ENCODE results near the gene B3GLCT.
"Not testable (repeated sequence)": the region's sequence is repeated elsewhere in the genome, so short reads cannot be mapped to it uniquely, and the experiment has no call there.

The B3GLCT gene

GRCh38 chr13:31278869-31279268 lies 79.1 kb downstream of the B3GLCT start:
- ATAC-seq: no peak
- DNase-seq: no peak

GRCh38 chr13:31282741-31283455 lies 83.1 kb downstream of the B3GLCT start:
- no peak for ATAC-seq
- no peak for DNase-seq

GRCh38 chr13:31286930-31287329 lies 87.2 kb downstream of the B3GLCT start:
- DNase-seq: no peak
- no peak for ATAC-seq

GRCh38 chr13:31301119-31301518 lies 101.3 kb downstream of the B3GLCT start:
- ATAC-seq (no peak), DNase-seq (no peak)

- no peak for ATAC-seq
Observed at GRCh38 chr13:31310356-31310755, 110.6 kb downstream of the B3GLCT start.

GRCh38 chr13:31310786-31311185 lies 111.0 kb downstream of the B3GLCT start:
- no peak for DNase-seq
- ATAC-seq: no peak

More at GRCh38 chr13:31310356-31310755, 110.6 kb downstream of the B3GLCT start:
- no peak for DNase-seq

GRCh38 chr13:31311921-31312320 lies 112.1 kb downstream of the B3GLCT start:
- DNase-seq (no peak), ATAC-seq (no peak)

GRCh38 chr13:31314961-31315360 lies 115.2 kb downstream of the B3GLCT start:
- ATAC-seq (no peak), DNase-seq (no peak)

- DNase-seq (no peak), ATAC-seq (no peak)
Observed at GRCh38 chr13:31320946-31321345, 121.2 kb downstream of the B3GLCT start.

DNA sequence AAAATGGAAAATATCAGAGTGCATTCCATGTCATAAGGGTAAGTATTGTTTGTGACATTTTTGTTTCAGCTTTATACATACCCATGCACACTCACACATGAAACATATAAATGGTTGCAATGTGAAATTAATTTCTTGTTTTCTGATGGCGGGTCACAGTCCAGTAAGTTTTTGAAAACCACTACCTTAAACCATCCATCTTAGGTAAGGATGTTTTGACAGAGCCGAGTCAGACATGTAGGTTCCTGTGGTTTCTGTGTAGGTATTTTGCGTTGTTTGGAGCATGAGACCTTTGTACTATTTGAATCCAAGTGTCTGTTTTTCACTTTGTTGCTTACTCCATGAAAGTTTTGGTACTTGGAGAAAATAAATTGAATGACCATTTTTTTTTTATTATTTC lies 121.7 kb downstream of the B3GLCT start:
- DNase-seq (no peak), ATAC-seq (no peak)

- no peak for DNase-seq
- ATAC-seq: no peak
Observed at GRCh38 chr13:31322026-31322425, 122.3 kb downstream of the B3GLCT start.

- ATAC-seq (no peak), DNase-seq (no peak)
Observed at GRCh38 chr13:31322702-31323405, 123.1 kb downstream of the B3GLCT start.

GRCh38 chr13:31327182-31327860 lies 127.5 kb downstream of the B3GLCT start:
- no peak for ATAC-seq

GRCh38 chr13:31328549-31329235 lies 128.9 kb downstream of the B3GLCT start:
- DNase-seq: no peak
- no peak for ATAC-seq

More at GRCh38 chr13:31327182-31327860, 127.5 kb downstream of the B3GLCT start:
- no peak for DNase-seq

DNA sequence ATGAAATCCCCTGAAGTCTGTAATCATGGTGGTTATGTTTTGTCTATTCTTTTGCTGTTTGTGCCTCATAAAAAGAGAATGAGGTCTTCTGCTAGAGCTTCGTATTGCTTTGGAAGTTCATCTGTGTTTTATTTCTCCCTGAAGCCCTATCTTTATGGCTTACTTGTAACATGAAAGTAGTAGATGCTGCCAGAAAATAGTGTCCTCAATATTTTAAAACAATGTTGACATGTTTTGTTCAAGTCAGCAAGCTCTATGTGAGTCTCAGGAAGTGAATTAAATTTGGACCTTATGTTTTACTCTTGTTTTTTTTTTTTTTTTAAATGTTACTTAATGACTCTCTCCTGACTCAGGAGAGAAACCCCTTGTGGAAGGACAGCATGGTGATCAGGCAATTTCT lies 130.5 kb downstream of the B3GLCT start:
- ATAC-seq: no peak
- DNase-seq: no peak

- DNase-seq: no peak
- no peak for ATAC-seq
Observed at GRCh38 chr13:31331068-31331467, 131.3 kb downstream of the B3GLCT start.

GRCh38 chr13:31334547-31334946 lies 134.8 kb downstream of the B3GLCT start:
- DNase-seq (no peak), ATAC-seq (no peak)

- DNase-seq: no peak
- ATAC-seq: no peak
Observed at GRCh38 chr13:31334994-31335557, 135.3 kb downstream of the B3GLCT start.

DNA sequence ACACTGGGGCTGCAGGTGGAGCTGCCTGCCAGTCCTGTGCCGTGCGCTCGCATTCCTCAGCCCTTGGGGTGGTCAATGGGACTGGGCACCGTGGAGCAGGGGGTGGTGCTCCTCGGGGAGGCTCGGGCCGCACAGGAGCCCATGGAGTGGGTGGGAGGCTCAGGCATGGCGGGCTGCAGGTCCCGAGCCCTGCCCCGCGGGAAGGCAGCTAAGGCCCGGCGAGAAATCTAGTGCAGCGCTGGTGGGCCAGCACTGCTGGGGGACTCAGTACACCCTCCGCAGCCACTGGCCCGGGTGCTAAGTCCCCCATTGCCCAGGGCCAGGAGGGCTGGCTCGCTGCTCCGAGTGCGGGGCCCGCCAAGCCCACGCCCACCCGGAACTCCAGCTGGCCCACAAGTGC lies 139.8 kb downstream of the B3GLCT start:
- not testable (repeated sequence) for ATAC-seq, DNase-seq

DNA sequence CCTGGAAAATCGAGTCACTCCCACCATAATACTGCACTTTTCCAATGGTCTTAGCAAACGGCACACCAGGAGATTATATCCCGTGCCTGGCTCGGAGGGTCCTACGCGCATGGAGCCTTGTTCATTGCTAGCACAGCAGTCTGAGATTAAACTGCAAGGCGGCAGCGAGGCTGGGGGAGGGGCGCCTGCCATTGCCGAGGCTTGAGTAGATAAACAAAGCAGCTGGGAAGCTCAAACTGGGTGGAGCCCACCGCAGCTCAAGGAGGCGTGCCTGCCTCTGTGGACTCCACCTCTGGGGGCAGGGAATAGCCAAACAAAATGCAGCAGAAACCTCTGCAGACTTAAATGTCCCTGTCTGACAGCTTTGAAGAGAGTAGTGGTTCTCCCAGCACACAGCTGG lies 141.1 kb downstream of the B3GLCT start:
- not testable (repeated sequence) for DNase-seq, ATAC-seq

GRCh38 chr13:31346891-31347290 lies 147.1 kb downstream of the B3GLCT start:
- ATAC-seq: no peak
- no peak for DNase-seq

DNA sequence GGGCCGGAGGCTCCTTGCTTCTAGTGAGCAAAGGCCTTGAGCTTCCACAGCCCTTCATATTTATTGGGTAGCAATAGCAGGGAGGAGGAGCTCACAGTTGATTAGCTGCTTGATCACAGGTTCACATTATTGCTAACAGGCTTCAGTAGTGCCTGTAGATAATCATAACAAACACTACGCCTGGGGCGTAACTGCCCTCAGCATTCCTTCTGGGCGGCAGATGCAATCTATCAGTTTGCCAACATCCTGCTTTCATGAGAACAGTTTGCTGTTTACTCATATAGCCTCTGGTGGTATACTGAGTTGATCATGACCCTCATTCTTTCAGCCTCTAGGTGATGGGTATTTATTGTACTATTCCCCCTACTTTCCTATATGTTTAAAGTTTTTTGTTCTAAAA lies 149.4 kb downstream of the B3GLCT start:
- no peak for ATAC-seq
- DNase-seq: no peak

Data from stimulated activated naive CD8-positive, alpha-beta T cell treated with anti-CD3 and anti-CD28 coated beads, Interleukin-15, Interleukin-2, amounts not matched to agents 100 U/mL and 50 U/mL, for 24 hours (primary cell).